ENCODE results near the gene ZBTB17. TPM values are rescaled to one million over a fixed set of nuclear protein-coding genes. Genes with fewer than 3 reads are reported as not detected.

ZBTB17 gene
- total RNA-seq, 2 experiments from 2014 or later: 52.9 to 53.4 TPM

DNA sequence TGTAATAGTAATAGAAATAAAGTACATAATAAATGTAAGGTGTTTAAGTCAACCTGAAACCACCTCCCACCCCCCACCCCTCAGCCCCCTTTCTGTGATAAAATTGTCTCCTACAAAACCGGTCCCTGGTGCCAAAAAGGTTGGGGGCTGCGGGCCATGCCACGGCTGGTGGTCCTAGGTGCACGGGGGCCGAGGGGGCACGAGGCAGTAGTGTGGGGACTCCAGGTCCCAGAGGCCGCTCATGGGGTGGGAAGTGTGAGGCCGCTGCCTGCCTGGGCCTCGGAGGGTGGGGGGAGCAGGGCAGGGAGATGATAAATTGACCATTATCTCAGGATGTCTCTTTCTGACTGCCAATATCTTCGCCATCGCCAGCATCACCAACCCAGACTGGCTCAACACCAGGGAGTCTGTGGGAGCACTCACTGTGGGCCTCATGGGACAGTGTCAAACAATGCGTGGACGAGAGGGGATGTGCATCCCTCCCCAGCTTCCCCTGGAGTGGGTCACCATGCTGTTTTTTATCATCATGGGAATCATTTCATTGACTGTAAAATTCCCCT, 6.5 kb downstream of the ZBTB17 start:
- CTCF ChIA-PET (ENCODE audit: unreplicated experiment): interaction anchor here (0.6 kb wide), 1 partner anchor 122 kb away, joined by 3 read pairs; the partner anchor contains the start of gene SPEN
- H3K9me2 ChIP-seq (ENCODE audit: insufficient read depth, low read length): no peaks in the 10 kb centered on the region
- DNase-seq (ENCODE audit: low spot score): no peak
- POLR2A ChIA-PET: interaction anchor here (0.6 to 1.4 kb wide), 2 partner anchors 8 to 145 kb away, joined by 3 read pairs; no protein-coding TSS in a partner anchor
- H3K4me2 ChIP-seq (ENCODE audit: low read length): no peak overlapping the region
- intact Hi-C loops (cut with micrococcal nuclease; ENCODE audit: unreplicated experiment): no loop called here
- peaks cover 38% of the 10 kb centered on the region for H3K4me1 ChIP-seq (ENCODE audit: insufficient read depth, low read length, poor library complexity, severe bottlenecking)
- no peak overlapping the region for H3K27ac ChIP-seq (ENCODE audit: low read depth, low read length, poor library complexity, severe bottlenecking)
- H3K9me3 ChIP-seq (ENCODE audit: low read length): no peaks in the 10 kb centered on the region
- H3K36me3 ChIP-seq (ENCODE audit: insufficient read depth, low read length): peaks cover 79% of the 10 kb centered on the region
- no peak for TF ChIP-seq EZH2phosphoT487 (IDR thresholded peaks at IDR 0.05; ENCODE audit: borderline replicate concordance, low read depth, low read length)
- TF ChIP-seq, protein P1, sequence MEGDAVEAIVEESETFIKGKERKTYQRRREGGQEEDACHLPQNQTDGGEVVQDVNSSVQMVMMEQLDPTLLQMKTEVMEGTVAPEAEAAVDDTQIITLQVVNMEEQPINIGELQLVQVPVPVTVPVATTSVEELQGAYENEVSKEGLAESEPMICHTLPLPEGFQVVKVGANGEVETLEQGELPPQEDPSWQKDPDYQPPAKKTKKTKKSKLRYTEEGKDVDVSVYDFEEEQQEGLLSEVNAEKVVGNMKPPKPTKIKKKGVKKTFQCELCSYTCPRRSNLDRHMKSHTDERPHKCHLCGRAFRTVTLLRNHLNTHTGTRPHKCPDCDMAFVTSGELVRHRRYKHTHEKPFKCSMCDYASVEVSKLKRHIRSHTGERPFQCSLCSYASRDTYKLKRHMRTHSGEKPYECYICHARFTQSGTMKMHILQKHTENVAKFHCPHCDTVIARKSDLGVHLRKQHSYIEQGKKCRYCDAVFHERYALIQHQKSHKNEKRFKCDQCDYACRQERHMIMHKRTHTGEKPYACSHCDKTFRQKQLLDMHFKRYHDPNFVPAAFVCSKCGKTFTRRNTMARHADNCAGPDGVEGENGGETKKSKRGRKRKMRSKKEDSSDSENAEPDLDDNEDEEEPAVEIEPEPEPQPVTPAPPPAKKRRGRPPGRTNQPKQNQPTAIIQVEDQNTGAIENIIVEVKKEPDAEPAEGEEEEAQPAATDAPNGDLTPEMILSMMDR (conservative IDR thresholded peaks at IDR 0.05; ENCODE audit: low read length): no peak
- H4K20me1 ChIP-seq (ENCODE audit: insufficient read depth, low read length): peaks cover 11% of the 10 kb centered on the region; the same call in 1 of the 2 replicates
- H2AFZ ChIP-seq (ENCODE audit: low read length): no peak overlapping the region
- no peak overlapping the region for H3K4me3 ChIP-seq (ENCODE audit: low read depth, low read length, poor library complexity, severe bottlenecking)
- peaks cover 52% of the 10 kb centered on the region; the same call in 1 of the 2 replicates for H3K79me2 ChIP-seq (ENCODE audit: insufficient read depth, low read depth, low read length)
- no TSS peak for BruUV-seq (replicated peaks)

DNA sequence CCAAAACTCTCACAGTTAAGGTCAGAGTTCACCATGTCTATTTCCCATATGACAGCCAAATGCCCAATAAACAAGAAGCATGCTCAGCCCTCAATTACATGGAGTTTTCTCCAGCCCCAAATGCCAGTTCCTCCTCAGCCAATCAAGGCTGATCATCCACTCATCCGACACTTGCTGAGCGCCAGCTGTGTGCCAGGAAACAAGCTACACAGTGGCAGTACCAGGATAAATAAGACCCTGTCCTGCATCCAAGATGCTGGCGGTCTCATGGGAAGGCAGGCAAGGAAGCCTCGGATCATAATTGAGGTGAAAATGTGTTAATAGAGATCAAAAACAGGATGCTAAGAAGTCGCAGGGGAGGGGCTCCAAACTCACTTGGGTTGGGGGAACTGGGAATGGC, 7.7 kb downstream of the ZBTB17 start:
- POLR2A ChIA-PET: no interaction called here

More for the DNA sequence above, 7.7 kb downstream of the ZBTB17 start:
- CTCF ChIA-PET (ENCODE audit: unreplicated experiment): no interaction called here
- H4K20me1 ChIP-seq (ENCODE audit: insufficient read depth, low read length): peaks cover 11% of the 10 kb centered on the region; the same call in 1 of the 2 replicates
- no peaks in the 10 kb centered on the region for H3K9me3 ChIP-seq (ENCODE audit: low read length)
- no peak overlapping the region for H2AFZ ChIP-seq (ENCODE audit: low read length)
- intact Hi-C loops (cut with micrococcal nuclease; ENCODE audit: unreplicated experiment): no loop called here
- H3K4me2 ChIP-seq (ENCODE audit: low read length): no peak overlapping the region
- peaks cover 38% of the 10 kb centered on the region for H3K4me1 ChIP-seq (ENCODE audit: insufficient read depth, low read length, poor library complexity, severe bottlenecking)
- no peak overlapping the region for H3K27ac ChIP-seq (ENCODE audit: low read depth, low read length, poor library complexity, severe bottlenecking)
- TF ChIP-seq EZH2phosphoT487 (IDR thresholded peaks at IDR 0.05; ENCODE audit: borderline replicate concordance, low read depth, low read length): no peak
- TF ChIP-seq, protein P1 (conservative IDR thresholded peaks at IDR 0.05; ENCODE audit: low read length): no peak
- BruUV-seq (replicated peaks): no TSS peak
- H3K36me3 ChIP-seq (ENCODE audit: insufficient read depth, low read length): peaks cover 78% of the 10 kb centered on the region
- no peak for DNase-seq (ENCODE audit: low spot score)
- peaks cover 43% of the 10 kb centered on the region; the same call in 1 of the 2 replicates for H3K79me2 ChIP-seq (ENCODE audit: insufficient read depth, low read depth, low read length)
- no peaks in the 10 kb centered on the region for H3K9me2 ChIP-seq (ENCODE audit: insufficient read depth, low read length)
- H3K4me3 ChIP-seq (ENCODE audit: low read depth, low read length, poor library complexity, severe bottlenecking): no peak overlapping the region

Data from OCI-LY7 (cell line).